HepG2 (cell line): ENCODE measurements around the gene SLIT1. TPM values are rescaled to one million over a fixed set of nuclear protein-coding genes. Genes with fewer than 3 reads are reported as not detected.

ENCODE experiments used
- ATF7-NPFF ChIP-seq: sonication (generic); formaldehyde crosslinking; IDR thresholded peaks from 2 replicates; pipeline ENCODE4 v1.8.1; 2023; ENCODE audit warnings: mild to moderate bottlenecking, low read depth, missing genetic modification reagents, moderate library complexity
- DZIP1 ChIP-seq: sonication (generic); formaldehyde crosslinking; IDR thresholded peaks from 2 replicates; pipeline ENCODE4 v1.5.0; 2020; ENCODE audit warnings: mild to moderate bottlenecking, missing genetic modification reagents
- FOSL1 ChIP-seq: sonication (generic); formaldehyde crosslinking; IDR thresholded peaks from 2 replicates; pipeline ENCODE4 v1.9.0; 2021; ENCODE audit warnings: missing genetic modification reagents, borderline replicate concordance
- HNRNPL ChIP-seq: fragments of 200-400 bp; formaldehyde crosslinking; IDR thresholded peaks from 2 replicates; pipeline ENCODE4 v1.6.1; 2017; ENCODE audit warnings: mild to moderate bottlenecking, low read depth, low read length
- NR2F2 ChIP-seq: IDR thresholded peaks from 2 replicates; pipeline ENCODE4 v1.6.1; 2012; ENCODE audit warnings: low read depth, inconsistent platforms, borderline replicate concordance
- RXRB ChIP-seq: IDR thresholded peaks from 2 replicates; pipeline ENCODE4 v1.6.1; 2016; ENCODE audit warnings: borderline replicate concordance, missing genetic modification reagents, missing compliant biosample characterization
- ZBTB20 ChIP-seq: sonication (generic); formaldehyde crosslinking; IDR thresholded peaks from 2 replicates; pipeline ENCODE4 v1.8.1; 2023; ENCODE audit warnings: missing genetic modification reagents, low read depth, mild to moderate bottlenecking, borderline replicate concordance
- ZFP36 ChIP-seq: fragments of 150-350 bp; IDR thresholded peaks from 2 replicates; pipeline ENCODE4 v1.6.1; 2018; ENCODE audit warnings: borderline replicate concordance, low read length, low read depth; ENCODE audit not compliant: partially characterized antibody
- ZNF232 ChIP-seq: sonication (generic); formaldehyde crosslinking; IDR thresholded peaks from 2 replicates; pipeline ENCODE4 v1.4.0; 2020; ENCODE audit warnings: missing genetic modification reagents, borderline replicate concordance
- ZNF510 ChIP-seq: sonication (generic); formaldehyde crosslinking; IDR thresholded peaks from 2 replicates; pipeline ENCODE4 v1.4.0; 2020; ENCODE audit warnings: low read depth, mild to moderate bottlenecking, missing genetic modification reagents
- ZNF512B ChIP-seq: sonication (generic); formaldehyde crosslinking; IDR thresholded peaks from 2 replicates; pipeline ENCODE4 v1.5.1; 2020; ENCODE audit warnings: missing genetic modification reagents, mild to moderate bottlenecking, borderline replicate concordance
- ZNF883 ChIP-seq: sonication (generic); formaldehyde crosslinking; IDR thresholded peaks from 2 replicates; pipeline ENCODE4 v1.5.1; 2020; ENCODE audit warnings: mild to moderate bottlenecking, missing genetic modification reagents; ENCODE audit errors: not compliant biosample characterization
- ZXDC ChIP-seq: sonication (generic); formaldehyde crosslinking; IDR thresholded peaks from 2 replicates; pipeline ENCODE4 v1.5.0; 2020; ENCODE audit warnings: mild to moderate bottlenecking, missing genetic modification reagents
- polyA plus RNA-seq, 8 experiments: library from polyadenylated mRNA; depleted of rRNA in 3 of 8; stranded (reverse) in 7 of 8; unstranded in 1 of 8; fragments of >200 nt; fragmentation: Illumina TruSeq in 4 of 8; extraction: Trizol in 4 of 8; gene quantifications; 2 replicates each; pipeline versions ENCODE4 v1.2.1 to v1.2.3, GENCODE V29; 2011 to 2016; ENCODE audit warnings: low read depth in 4 of 8, missing spikeins in 1 of 8, mixed read lengths in 1 of 8; ENCODE audit not compliant: insufficient read depth in 1 of 8
- total RNA-seq, 5 experiments: library from RNA; depleted of rRNA; stranded (reverse); fragments of >200 nt; fragmentation: Illumina TruSeq; extraction: Trizol; gene quantifications; 2 replicates each; pipeline ENCODE4 v1.2.3, GENCODE V29; 2016; ENCODE audit warnings: low read depth in 1 of 5
- TF ChIP-seq, protein P1 (sequence below): sonication (generic); formaldehyde crosslinking; conservative IDR thresholded peaks from 2 replicates; pipeline ENCODE4 v1.4.0; 2020; ENCODE audit warnings: mild to moderate bottlenecking, missing genetic modification reagents, moderate library complexity

SLIT1 gene
- total and polyA plus RNA-seq, 2 of the 13 experiments (the other 11 are each of a cell fraction or from before 2014, with no cell fraction given): 0.09 to 0.33 TPM

GRCh38 chr10:97140049-97140846 lies 45.5 kb downstream of the SLIT1 start (continued):
- TF ChIP-seq DZIP1 (CRISPR knock-in tag): no peak
- TF ChIP-seq ATF7-NPFF (CRISPR knock-in tag): peak; percentile 62; the same call in 1 of the 2 replicates
- peak; percentile 83; the same call in 1 of the 2 replicates for TF ChIP-seq ZNF512B (CRISPR knock-in tag)
- peak; percentile 87 for TF ChIP-seq HNRNPL
- TF ChIP-seq, protein P1, sequence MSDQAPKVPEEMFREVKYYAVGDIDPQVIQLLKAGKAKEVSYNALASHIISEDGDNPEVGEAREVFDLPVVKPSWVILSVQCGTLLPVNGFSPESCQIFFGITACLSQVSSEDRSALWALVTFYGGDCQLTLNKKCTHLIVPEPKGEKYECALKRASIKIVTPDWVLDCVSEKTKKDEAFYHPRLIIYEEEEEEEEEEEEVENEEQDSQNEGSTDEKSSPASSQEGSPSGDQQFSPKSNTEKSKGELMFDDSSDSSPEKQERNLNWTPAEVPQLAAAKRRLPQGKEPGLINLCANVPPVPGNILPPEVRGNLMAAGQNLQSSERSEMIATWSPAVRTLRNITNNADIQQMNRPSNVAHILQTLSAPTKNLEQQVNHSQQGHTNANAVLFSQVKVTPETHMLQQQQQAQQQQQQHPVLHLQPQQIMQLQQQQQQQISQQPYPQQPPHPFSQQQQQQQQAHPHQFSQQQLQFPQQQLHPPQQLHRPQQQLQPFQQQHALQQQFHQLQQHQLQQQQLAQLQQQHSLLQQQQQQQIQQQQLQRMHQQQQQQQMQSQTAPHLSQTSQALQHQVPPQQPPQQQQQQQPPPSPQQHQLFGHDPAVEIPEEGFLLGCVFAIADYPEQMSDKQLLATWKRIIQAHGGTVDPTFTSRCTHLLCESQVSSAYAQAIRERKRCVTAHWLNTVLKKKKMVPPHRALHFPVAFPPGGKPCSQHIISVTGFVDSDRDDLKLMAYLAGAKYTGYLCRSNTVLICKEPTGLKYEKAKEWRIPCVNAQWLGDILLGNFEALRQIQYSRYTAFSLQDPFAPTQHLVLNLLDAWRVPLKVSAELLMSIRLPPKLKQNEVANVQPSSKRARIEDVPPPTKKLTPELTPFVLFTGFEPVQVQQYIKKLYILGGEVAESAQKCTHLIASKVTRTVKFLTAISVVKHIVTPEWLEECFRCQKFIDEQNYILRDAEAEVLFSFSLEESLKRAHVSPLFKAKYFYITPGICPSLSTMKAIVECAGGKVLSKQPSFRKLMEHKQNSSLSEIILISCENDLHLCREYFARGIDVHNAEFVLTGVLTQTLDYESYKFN (CRISPR knock-in tag): peak; percentile 99
- peak; percentile 87 for TF ChIP-seq NR2F2
- no peak for TF ChIP-seq ZFP36
- peak; percentile 97 for TF ChIP-seq FOSL1 (CRISPR knock-in tag)
- peak; percentile 67 for TF ChIP-seq ZXDC (CRISPR knock-in tag)
- TF ChIP-seq ZNF510: no peak
- TF ChIP-seq ZNF232 (CRISPR knock-in tag): 0 out of 2 replicates have a peak, but pooled peaks have one; percentile 35
- TF ChIP-seq ZNF883: no peak
- peak; percentile 83 for TF ChIP-seq ZBTB20 (CRISPR knock-in tag)
- TF ChIP-seq RXRB (CRISPR knock-in tag): peak; percentile 83
